OCI-LY1 (cell line): ENCODE results near the gene SRRM2.

Experiments
- H2AFZ ChIP-seq: fragments of 200-600 bp; sonication (generic), shearing (Covaris generic); 2 replicates; pipeline ENCODE4 v1.6.0; 2014; ENCODE audit warnings: antibody characterized with exemption, mild to moderate bottlenecking, low read length
- H3F3A ChIP-seq: fragments of 200-600 bp; sonication (generic), shearing (Covaris generic); 2 replicates; pipeline ENCODE4 v1.6.0; 2014; ENCODE audit warnings: mild to moderate bottlenecking, antibody characterized with exemption, low read length, moderate library complexity; ENCODE audit not compliant: insufficient read depth
- H3K27ac ChIP-seq: fragments of 200-600 bp; sonication (generic); 2 replicates; pipeline ENCODE4 v1.5.1; 2014; ENCODE audit warnings: low read length, mixed run types, mild to moderate bottlenecking, low read depth; ENCODE audit not compliant: poor library complexity, severe bottlenecking
- H3K27me3 ChIP-seq: fragments of 200-600 bp; sonication (generic); 2 replicates; pipeline ENCODE4 v1.6.0; 2014; ENCODE audit warnings: antibody characterized with exemption, mild to moderate bottlenecking, low read length, moderate library complexity; ENCODE audit not compliant: insufficient read depth
- H3K36me3 ChIP-seq: fragments of 200-600 bp; sonication (generic); 2 replicates; pipeline ENCODE4 v1.6.1; 2014; ENCODE audit warnings: mild to moderate bottlenecking, antibody characterized with exemption, low read length, moderate library complexity, mixed read lengths; ENCODE audit not compliant: insufficient read depth
- H3K4me1 ChIP-seq: fragments of 200-600 bp; sonication (generic); 2 replicates; pipeline ENCODE4 v1.5.1; 2014; ENCODE audit warnings: mild to moderate bottlenecking, low read length, moderate library complexity; ENCODE audit not compliant: insufficient read depth, severe bottlenecking
- H3K4me2 ChIP-seq: fragments of 200-600 bp; sonication (generic), shearing (Covaris generic); 2 replicates; pipeline ENCODE4 v1.6.1; 2014; ENCODE audit warnings: low read length
- H3K4me3 ChIP-seq: fragments of 200-600 bp; sonication (generic); 2 replicates; pipeline ENCODE4 v1.5.1; 2014; ENCODE audit warnings: low read length, low read depth, mild to moderate bottlenecking, mixed read lengths; ENCODE audit not compliant: poor library complexity, severe bottlenecking
- H3K79me2 ChIP-seq: fragments of 200-600 bp; shearing (Covaris generic); 2 replicates; pipeline ENCODE4 v1.6.1; 2016; ENCODE audit warnings: mixed run types, low read length, mixed read lengths; ENCODE audit not compliant: insufficient read depth
- H3K9ac ChIP-seq: fragments of 200-600 bp; sonication (generic), shearing (Covaris generic); 2 replicates; pipeline ENCODE4 v1.6.1; 2014; ENCODE audit warnings: mild to moderate bottlenecking, low read length, mixed read lengths
- H3K9me2 ChIP-seq: fragments of 200-600 bp; sonication (generic), shearing (Covaris generic); 2 replicates; pipeline ENCODE4 v1.6.1; 2014; ENCODE audit warnings: low read depth, mild to moderate bottlenecking, low read length, mixed read lengths
- H3K9me3 ChIP-seq: fragments of 200-600 bp; shearing (Covaris generic); 2 replicates; pipeline ENCODE4 v1.6.1; 2014; ENCODE audit warnings: low read length, mixed read lengths
- H4K20me1 ChIP-seq: fragments of 200-600 bp; sonication (generic), shearing (Covaris generic); 2 replicates; pipeline ENCODE4 v1.6.0; 2016; ENCODE audit warnings: mild to moderate bottlenecking, low read length; ENCODE audit not compliant: insufficient read depth
- CTCF ChIP-seq: fragments of 200-600 bp; sonication (generic), shearing (Covaris generic); IDR thresholded peaks from 2 replicates; pipeline ENCODE4 v1.5.1; 2017; ENCODE audit warnings: mild to moderate bottlenecking, antibody characterized with exemption, low read length, moderate library complexity, mixed read lengths
- EZH2 ChIP-seq: fragments of 200-600 bp; sonication (generic), shearing (Covaris generic); IDR thresholded peaks from 2 replicates; pipeline ENCODE4 v1.8.0; 2017; ENCODE audit warnings: borderline replicate concordance, mixed run types, mild to moderate bottlenecking, antibody characterized with exemption, low read length, moderate library complexity, mixed read lengths

SRRM2 gene

GRCh38 chr16:2728034-2728433, 24.4 kb upstream of the SRRM2 start:
- no peak overlapping the region for H2AFZ ChIP-seq
- no peaks in the 10 kb centered on the region for H3K4me1 ChIP-seq
- H3K4me3 ChIP-seq, result no peak overlapping the region
- no peaks in the 10 kb centered on the region for H3K9me3 ChIP-seq
- no peak overlapping the region for H3K27ac ChIP-seq
- no peak overlapping the region for H3K9ac ChIP-seq
- H4K20me1 ChIP-seq, result no peaks in the 10 kb centered on the region
- no peaks in the 10 kb centered on the region for H3K9me2 ChIP-seq
- H3K27me3 ChIP-seq, result no peaks in the 10 kb centered on the region; the same call in 1 of the 2 replicates
- no peaks in the 10 kb centered on the region for H3F3A ChIP-seq
- TF ChIP-seq CTCF (no peak), EZH2 (no peak)
- H3K36me3 ChIP-seq, result no peaks in the 10 kb centered on the region
- H3K79me2 ChIP-seq, result no peaks in the 10 kb centered on the region
- H3K4me2 ChIP-seq, result no peak overlapping the region

- Histone ChIP-seq H3K9ac (no peak overlapping the region), H3K9me2 (no peaks in the 10 kb centered on the region), H3F3A (no peaks in the 10 kb centered on the region), H2AFZ (no peak overlapping the region), H3K9me3 (no peaks in the 10 kb centered on the region), H3K4me1 (no peaks in the 10 kb centered on the region), H3K4me3 (no peak overlapping the region), H3K79me2 (no peaks in the 10 kb centered on the region), H3K27ac (no peak overlapping the region), H3K27me3 (peaks cover 4% of the 10 kb centered on the region; the same call in 1 of the 2 replicates), H3K36me3 (no peaks in the 10 kb centered on the region), H3K4me2 (no peak overlapping the region), H4K20me1 (no peaks in the 10 kb centered on the region)
- TF ChIP-seq EZH2, result no peak
- TF ChIP-seq CTCF, result no peak
Measured at GRCh38 chr16:2734844-2735515, 17.5 kb upstream of the SRRM2 start.

- H3K79me2 ChIP-seq, result no peaks in the 10 kb centered on the region
- H3K27me3 ChIP-seq, result peaks cover 4% of the 10 kb centered on the region; the same call in 1 of the 2 replicates
- H3K9me2 ChIP-seq, result no peaks in the 10 kb centered on the region
- H3K27ac ChIP-seq, result no peak overlapping the region
- no peak overlapping the region for H3K4me2 ChIP-seq
- H3K4me3 ChIP-seq, result no peak overlapping the region
- no peaks in the 10 kb centered on the region for H3K4me1 ChIP-seq
- H3K36me3 ChIP-seq, result no peaks in the 10 kb centered on the region
- no peaks in the 10 kb centered on the region for H4K20me1 ChIP-seq
- no peaks in the 10 kb centered on the region for H3K9me3 ChIP-seq
- no peaks in the 10 kb centered on the region for H3F3A ChIP-seq
- H2AFZ ChIP-seq, result no peak overlapping the region
- no peak overlapping the region for H3K9ac ChIP-seq
- TF ChIP-seq CTCF (no peak), EZH2 (no peak)
Measured at GRCh38 chr16:2736476-2737237, 15.8 kb upstream of the SRRM2 start.
